GM18499 (cell line): Measurements from ENCODE around the gene PSMG3.

Experiments used
- ATAC-seq: cut with Tn5 transposase; IDR thresholded peaks from one replicate; pipeline ENCODE4 v1.9.1; 2021; ENCODE audit warnings: moderate number of reproducible peaks; ENCODE audit not compliant: insufficient read depth, unreplicated experiment

The PSMG3 gene, protein sequence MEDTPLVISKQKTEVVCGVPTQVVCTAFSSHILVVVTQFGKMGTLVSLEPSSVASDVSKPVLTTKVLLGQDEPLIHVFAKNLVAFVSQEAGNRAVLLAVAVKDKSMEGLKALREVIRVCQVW

DNA sequence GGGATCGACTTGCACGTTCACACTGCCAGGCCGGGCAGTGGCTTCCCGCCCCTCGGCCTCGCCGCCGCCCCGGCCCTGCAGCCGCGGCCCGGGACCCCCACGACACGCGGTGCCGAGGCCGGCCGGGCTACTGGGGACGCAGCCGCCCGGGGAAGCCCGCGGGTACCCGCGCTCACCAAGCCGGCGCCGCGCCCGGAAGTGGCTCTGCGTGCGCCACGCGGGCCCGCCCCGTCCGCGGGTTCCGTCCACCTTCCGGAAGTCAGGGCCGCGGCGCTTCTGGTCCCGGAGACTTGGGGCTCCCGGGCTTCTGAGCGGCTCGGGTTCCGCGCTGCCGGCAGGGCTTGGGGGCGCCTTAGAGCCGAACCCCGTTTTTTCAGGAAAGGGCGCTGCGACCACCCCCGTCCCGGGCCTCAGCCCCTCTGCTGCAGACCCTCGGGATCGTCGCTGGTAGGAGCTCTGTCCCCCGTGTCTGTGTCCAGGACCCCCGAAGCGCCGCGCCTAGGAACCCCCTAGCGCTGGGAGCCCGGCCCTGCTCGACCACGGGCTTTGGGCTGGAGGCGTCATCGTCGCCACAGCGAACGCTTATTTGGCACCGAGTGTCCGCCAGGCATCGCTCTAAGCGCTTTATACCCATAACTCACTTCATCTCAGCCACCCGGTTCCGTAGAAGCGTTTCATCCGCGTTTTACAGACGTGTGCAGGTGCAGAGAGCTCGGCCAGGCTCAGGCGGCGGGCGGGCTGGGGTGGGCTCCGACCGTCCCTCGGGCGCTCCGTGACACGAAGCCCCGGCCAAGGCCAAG lies at the start of gene PSMG3:
PSMG3 (minus strand) TSS at position 200 of the 800 bp plus-strand sequence. CDS start 693 bp downstream, outside the sequence.
- no peak for ATAC-seq

DNA sequence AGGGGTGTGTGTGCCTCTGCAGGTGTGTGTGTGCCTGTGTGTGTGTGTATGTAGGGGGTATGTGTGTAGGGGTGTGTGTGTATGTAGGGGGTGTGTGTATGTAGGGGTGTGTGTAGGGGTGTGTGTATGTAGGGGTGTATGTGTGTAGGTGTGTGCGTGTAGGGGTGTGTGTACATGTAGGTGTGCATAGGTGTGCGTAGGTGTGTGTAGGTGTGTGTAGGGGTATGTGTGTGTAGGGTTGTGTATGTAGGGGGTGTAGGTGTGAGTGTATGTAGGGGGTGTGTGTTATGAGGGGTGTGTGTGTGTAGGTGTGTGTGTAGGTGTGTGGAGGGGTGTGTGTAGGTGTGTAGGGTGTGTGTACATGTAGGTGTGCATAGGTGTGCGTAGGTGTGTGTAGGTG lies 48.6 kb upstream of the PSMG3 start:
- ATAC-seq = no peak

DNA sequence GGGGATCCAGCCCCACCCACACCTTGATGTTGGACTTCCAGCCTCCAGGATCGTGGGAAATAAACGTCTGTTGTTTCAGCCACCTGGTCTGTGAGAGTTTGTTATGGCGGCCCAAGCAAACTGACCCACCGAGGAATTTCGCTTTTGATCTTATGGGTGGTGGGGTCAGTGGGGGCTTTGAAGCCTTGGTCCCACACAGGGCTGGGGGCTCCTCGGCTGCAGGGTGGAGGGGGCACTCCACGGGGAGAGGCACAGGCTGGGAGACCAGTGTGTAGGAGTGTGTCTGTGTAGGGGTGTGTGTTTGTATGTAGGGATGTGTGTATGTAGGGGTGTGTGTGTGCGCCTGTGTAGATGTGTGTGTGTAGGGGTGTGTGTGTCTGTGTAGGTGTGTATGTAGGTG lies 48.1 kb upstream of the PSMG3 start:
- no peak for ATAC-seq

DNA sequence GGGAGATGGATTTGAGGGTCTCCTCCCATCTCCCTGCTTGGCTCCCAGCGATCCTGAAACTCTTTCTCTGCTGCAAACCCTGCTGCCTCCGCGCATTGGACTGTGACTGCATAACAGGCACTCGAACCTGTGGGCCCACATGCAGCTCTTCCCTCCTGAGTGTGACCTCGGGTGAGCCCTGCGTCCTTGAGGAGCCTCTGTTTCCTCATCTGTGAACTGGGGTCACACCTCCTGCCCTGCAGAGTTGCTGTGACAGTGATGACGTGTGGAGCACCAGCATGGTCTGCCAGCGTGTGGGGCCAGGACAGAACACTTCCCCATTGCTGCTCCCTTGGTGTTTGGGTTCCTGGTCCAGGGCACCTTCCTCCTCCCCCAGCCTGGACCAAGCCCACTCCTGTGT lies 46.9 kb upstream of the PSMG3 start:
- no peak for ATAC-seq

DNA sequence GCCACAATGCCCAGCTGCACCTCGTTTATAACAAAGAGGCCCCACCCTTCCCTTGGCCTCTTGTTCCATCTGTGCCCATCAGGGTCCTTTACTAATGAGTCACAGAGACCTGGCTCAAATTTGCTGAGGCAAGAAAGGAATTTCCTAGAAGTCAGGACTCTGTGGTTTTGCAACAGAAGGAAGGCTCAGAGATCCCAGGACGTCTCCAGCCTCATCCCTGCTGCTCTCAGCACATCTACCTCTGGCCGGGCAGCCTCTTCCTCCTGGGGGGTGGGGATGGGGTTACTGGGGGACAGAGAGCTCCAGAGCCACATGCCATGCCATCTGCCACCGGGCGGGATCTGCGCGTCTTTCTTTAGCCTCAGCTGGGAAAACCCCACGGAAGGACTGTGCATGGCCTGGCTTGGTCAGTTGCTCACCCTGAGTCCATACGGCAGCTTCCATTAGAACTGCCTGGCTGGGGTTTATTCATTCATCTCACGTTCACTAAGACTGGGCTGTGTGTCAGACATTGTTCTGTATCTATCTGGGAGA lies 41.9 kb upstream of the PSMG3 start:
- ATAC-seq = no peak

DNA sequence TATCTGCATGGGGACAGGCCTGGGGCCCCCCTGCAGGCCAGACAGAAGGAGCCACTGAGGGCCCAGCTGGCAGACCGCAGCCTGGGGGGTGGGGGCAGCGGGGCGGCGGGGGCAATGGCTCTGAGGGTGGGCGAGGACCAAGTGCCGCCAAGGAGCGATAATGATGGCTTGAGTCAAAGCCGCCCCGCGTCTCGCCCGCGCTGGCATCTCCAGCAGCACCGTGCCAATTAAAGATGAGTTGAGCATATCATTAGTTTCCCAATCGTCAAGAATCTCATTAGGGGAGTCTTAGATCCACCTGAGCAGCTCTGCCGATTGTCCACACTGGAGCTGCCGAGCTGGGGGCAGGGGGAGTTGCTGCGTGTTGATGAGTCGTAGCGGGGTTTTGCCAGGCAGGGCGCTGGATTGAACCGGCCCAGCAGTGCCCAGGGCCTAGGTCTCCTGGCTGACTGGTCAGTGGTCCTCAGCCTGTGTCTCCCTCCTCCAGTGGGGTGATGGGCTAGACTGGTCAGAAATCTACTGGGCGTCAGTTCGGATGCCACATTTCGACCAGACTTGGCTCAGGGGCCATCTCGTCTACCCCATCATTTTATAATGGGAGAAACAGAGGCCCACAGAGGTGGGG lies 41.0 kb upstream of the PSMG3 start:
- ATAC-seq = no peak

DNA sequence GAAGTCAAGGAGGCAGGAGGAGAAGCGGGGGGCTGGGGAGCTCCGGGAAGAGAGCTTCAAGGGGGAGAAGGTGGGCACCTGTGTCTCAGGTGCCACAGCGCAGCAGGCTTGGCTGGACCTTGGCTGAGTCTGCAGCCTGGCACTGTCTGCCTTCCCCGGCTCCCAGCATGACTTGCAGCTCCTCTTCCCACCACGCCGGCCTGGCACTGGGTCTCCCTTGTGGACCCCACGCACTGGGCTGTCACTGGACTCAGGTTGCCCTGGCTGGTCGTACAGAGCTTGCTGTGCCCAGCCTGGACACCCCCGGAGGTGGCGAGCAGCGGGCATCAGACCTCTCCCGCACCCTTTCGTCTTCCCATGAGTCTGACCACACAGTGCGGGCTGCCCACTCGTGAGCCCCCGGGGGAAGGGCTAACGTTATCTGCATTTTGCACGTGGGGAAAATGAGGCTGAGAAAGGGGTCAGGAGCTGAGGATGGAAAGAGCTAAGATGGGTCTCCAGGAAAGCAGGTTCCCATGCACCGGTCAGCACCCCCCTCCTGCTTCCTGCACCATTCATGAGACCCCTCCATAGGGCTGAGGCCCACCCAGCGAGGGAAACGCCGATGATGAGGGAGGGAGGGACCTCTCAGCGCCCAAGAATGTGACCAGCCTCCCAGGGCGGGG lies 40.3 kb upstream of the PSMG3 start:
- no peak for ATAC-seq

DNA sequence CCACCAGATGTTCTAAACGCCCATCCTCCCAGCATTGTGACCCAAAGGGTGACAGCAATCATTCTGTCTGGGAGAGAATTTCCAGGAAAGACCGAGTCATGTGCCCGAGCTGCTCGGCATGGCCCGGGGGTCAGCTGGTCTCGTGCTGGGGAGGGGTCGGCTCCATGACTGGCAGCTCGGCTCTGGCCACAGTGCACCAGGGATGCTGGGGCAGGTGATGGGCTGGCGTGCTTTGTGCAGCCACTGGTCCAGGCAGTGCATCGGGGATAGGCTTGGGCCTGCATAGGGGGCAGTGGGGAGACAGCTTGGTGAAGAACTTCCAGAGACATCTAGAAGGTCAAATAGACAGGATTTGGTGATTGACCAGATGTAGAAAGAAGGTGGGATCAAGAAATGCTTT lies 39.2 kb upstream of the PSMG3 start:
- no peak for ATAC-seq

DNA sequence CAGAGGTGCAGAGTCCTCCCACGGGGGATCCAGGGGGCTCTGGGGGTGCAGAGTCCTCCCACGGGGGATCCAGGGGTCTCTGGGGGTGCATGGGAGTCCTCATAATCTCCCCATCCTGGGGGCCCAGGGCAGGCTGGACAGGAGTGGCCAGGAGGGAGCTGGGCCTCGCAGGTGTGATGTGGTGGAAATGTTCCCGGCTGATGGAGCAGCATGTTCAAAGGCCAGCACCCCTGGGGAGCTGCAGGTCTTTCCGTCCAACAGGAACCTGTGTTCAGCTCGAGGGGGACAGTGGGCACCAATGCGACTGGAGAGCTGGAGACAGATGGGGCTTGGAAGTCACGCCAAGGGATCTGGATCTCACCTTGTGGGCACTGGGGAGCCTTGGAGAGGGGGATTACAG lies 38.5 kb upstream of the PSMG3 start:
- ATAC-seq = no peak

DNA sequence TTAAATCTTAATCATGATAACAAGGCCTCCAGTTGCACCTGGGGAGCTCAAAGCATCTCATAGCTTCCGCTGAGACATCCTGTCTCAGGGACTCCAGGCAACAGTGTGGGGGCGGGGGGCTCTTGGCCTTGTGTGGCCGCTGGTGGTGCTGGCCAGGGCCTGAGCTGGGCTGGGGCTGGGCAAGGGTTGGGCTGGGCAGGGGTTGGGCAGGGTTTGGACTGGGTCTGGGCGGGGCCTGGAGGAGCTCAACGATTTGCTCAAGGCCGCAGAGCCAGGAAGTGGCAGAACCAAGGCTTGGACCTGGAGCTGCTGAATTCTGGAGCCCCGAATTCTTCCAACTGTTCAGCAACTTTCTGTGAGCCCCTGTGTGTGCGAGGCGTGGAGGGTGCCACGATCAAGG lies 37.9 kb upstream of the PSMG3 start:
- ATAC-seq = no peak

DNA sequence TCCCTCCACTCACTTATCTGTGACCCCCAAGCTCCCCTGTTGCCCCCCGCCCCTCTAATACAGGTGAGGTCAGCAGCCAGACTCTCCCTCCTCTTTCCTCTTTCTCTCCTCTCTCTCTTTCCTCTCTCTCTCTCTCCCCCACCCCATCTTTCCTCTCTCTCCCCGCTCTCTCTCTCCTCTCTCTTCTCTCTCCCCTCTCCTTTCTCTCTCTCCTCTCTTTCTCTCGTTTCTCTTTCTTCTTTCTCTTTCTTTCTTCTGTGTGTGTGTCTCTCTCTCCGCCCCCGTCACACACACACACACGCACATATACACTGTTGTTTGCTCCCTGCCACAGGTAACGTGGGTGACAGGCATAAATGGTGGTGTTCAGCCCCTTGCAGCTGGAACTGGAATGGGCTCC lies 37.2 kb upstream of the PSMG3 start:
- no peak for ATAC-seq

DNA sequence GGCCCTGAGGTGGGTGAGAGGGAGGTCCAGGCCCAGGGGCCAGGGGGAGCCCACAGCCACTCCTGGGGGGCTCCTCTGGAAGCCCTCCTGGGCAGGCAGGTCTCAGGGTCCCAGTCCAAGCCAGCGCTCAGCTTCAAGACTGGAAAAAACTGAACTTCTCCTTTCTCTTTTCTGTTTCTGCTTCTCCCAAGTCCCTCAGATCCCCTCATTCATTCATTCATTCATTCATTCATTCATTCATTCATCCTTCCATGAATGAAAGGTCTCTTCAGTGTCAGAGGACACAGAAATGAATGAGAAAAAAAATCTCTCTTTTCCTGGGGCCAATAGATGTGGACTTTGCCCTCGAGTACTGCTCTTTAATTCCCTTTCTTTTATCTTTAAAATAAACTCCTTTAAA lies 34.6 kb upstream of the PSMG3 start:
- ATAC-seq = no peak

DNA sequence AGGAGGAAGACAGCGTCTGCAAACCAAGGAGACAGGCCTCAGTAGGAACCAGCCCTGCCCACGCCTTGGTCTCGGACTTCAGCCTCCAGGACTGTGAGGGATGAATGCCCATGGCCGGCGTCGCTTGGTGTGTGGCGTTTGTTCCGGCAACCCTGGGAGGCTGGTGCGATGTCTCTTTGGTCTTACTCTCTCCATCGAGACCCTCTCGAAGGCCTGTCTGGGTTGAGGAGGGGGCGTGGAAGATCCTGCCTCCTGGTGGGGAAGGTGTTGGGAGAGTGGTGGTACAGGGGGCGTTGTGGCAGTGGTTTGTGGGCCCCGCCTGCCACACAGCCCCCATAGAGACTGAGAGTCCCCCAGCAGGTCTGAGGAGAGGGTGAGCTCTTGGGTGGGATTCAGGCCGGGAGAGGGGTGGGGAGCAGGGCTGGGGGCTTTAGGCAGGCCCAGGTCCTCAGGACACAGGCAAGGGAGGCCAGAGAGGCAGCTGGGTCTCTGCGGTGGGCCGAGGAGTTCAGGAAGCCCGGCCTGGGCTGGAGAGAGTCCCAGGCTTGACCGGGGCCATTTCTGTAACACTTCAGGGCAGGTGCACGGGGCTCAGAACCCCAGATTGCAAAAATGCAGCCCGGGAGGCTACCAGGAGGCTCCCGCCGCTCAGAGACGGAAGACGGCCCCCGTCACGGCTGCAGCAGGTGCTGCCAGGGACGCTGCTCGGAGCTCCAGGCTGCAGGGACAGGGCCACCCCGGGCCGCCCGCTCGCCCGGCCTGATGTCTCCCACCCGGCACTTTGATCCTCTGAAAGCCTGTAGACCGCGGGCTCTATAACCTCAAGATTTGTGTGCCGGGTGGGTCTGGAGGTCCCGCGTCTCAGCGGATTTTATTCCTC lies 33.8 kb upstream of the PSMG3 start:
- ATAC-seq = no peak

DNA sequence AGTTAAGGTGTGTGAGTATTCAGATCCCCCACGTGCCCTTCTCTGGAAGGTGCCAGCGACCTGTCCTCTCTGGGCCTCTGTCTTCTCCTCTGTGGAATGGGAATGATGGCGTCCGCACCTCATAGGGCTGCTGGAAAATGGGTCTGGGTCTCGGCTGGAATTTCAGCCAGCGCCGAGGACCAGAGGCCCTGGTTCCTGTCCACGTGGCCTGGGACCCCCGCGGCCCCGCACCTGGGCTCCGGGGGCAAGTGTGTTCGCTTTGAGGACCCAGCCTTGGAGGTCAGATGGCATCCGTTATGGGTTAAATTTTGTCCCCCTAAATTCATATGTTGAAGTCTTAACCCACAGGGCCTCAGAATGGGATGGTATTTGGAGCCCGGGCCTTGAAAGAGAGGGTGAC lies 32.6 kb upstream of the PSMG3 start:
- no peak for ATAC-seq

DNA sequence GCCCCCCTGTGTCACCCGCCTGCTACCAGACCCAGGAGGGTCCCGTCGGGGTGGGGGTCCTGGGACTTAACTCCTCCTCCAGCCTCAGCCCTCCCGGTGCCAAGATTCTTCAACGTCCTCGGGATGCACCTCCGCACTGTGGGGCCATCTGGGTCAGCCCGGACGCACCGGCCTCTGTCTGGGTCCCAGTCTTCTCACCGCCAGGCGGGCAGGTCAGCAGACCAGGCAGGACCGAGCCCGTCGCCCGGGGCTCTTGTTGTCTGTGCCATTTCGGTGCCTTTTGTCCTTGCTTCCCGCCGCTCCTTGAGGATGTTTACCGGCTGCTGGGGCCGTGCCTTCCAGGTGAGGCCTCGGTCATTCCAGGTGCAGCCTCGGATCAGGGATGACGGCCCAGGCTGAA lies 32.1 kb upstream of the PSMG3 start:
- no peak for ATAC-seq

DNA sequence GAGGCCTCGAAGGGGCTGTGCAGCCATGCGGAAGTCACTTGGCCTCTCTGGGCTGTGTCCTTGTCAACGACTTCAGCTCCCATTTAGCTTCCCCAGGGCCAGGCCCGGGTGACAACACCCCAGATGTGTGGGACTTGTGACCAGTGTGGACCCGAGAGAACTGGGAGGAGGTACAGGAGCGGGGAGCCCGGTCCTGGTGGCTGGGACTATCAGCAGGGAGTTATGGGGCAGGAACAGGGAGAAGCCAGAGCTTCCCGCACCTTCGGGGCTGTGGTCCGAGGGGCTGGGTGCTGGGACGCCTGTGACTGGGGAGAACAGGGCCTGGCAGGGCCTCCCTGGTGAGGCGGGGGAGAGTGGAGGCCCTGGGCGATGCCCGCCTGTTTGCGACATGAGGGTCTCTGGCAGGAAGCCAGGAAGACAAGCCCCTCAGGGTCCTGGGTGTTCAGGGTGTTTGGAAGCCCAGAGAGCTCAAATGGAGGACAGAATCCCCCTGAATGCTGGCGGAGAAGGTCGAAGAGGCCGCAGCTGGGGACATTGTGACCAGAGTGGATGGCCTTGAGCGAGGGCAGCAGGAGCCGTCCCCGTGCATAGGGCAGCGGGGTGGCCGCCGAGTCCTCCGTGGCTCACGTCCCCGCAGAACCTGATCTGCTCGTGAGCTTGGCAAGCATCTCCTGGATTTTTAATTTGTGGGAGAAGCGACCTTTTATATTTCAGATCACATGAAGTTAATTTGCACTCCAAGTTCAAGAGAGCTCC lies 30.0 kb upstream of the PSMG3 start:
- ATAC-seq = no peak

DNA sequence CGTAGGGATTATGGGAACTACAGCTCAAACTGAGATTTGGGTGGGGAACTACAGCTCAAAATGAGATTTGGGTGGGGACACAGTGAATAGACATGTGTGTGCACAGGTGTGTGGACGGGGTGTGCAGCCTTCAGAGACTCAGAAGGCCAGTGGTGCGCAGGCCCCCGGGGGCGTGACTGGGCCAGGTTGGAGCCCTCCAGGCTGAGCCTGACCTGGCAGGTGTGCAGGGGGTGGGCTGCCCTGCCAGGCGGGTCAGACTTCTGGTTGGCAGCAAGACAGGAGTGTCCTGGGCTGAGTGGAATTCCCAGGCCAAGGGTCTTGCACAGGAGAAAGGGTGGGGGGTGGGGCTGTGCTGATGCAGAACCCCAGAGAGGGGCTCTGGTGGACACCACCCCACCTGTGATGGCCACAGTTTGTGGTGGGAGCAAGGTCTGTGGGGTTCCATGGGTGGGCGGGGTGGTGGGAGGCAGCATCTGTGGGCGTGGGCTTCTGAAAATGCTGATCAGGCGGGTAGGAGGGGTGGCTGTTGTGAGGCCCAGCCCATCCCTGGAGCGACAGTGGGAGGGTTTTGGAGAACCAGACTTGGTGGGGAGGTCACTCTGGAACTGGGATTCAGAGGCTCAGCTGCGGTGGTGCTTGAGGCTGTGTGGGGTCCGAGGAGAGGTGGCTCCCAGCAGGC lies 29.3 kb upstream of the PSMG3 start:
- no peak for ATAC-seq

DNA sequence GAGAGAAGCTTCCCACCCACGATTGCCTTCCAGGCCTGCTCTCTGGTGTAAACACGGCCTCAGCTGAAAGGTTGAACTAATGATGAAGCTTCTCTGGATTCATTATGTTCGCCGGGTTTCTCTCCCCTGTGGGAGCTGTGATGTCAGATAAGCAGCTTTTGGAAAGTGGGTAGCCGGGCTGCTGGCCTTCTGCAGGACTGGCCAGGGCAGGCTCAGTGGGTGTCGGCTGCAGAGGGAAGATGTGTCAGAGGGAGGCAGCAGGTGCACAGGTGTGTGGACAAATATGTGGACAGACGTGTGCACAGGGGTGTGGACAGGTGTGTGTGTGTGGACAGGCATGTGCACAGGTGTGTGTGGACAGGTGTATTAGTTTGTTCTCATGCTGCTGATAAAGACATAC lies 28.5 kb upstream of the PSMG3 start:
- no peak for ATAC-seq

DNA sequence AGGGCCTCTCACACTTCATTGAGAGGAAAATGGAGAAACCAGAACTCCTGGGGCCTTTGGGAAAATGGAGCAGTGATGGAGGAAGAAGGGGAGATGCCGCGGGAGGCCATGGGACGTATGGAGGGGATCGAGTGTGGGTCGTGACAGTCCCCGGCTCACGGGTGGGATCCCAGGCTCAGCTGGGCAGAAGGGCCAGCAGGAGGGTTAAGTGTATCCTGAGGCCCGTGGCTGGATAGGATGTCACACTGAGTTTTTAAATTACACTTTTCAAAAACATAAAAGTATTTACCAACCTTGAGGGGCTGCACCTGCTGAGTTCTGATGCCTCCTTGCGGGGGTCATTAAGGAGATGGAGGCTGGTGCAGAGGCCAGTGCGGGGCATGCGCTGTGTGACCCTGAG lies 28.0 kb upstream of the PSMG3 start:
- no peak for ATAC-seq
